ENCODE results near the gene HMCN2.

Gene HMCN2

GRCh38 chr9:130474106-130474505, 208.5 kb downstream of the HMCN2 start:
- H4K91ac ChIP-seq (ENCODE audit: low read depth, low read length, poor library complexity) = no peak overlapping the region
- no CpG with 5 or more reads among the region's 15 CpGs for WGBS, 2 donors (ENCODE audit: extremely low coverage in 2 of 2, insufficient read length in 2 of 2, insufficient replicate concordance in 1 of 2)

GRCh38 chr9:130476151-130476730, 210.7 kb downstream of the HMCN2 start:
- Histone ChIP-seq H4K91ac (ENCODE audit: low read depth, low read length, poor library complexity) (no peak overlapping the region), H3K4me1 (ENCODE audit: control insufficient read depth in 2 of 2, insufficient read depth in 1 of 2, low read depth in 1 of 2, low read length in 2 of 2) (peaks cover 29 to 45% of the 10 kb centered on the region in 2 donors)

More at GRCh38 chr9:130474106-130474505, 208.5 kb downstream of the HMCN2 start:
- Histone ChIP-seq H3K4me1 (ENCODE audit: control insufficient read depth in 2 of 2, insufficient read depth in 1 of 2, low read depth in 1 of 2, low read length in 2 of 2) (peaks cover 29 to 42% of the 10 kb centered on the region in 2 donors), H2BK120ac (ENCODE audit: low read depth, low read length) (no peak overlapping the region), H2AK5ac (ENCODE audit: low read depth, low read length) (peak overlapping the region; percentile 54), H3K4ac (ENCODE audit: low read length) (no peak overlapping the region), H3K14ac (ENCODE audit: low read length) (no peak overlapping the region), H2BK5ac (ENCODE audit: low read length) (no peak overlapping the region), H3K9ac (ENCODE audit: low read depth, low read length, poor library complexity) (no peak overlapping the region), H2BK12ac (ENCODE audit: low read length) (no peak overlapping the region), H3K36me3 (replicated peaks in 1 of 2; ENCODE audit: control insufficient read depth in 2 of 2, insufficient read depth in 2 of 2, low read length in 2 of 2) (no peaks in the 10 kb centered on the region), H3K27ac (replicated peaks; ENCODE audit: low read length) (no peak overlapping the region), H3K18ac (ENCODE audit: low read length) (peak overlapping the region; percentile 84), H2AFZ (ENCODE audit: low read length) (no peak overlapping the region), H3K4me2 (ENCODE audit: insufficient read depth, low read length, poor library complexity, severe bottlenecking) (no peak overlapping the region), H3K4me3 (ENCODE audit: low read length in 2 of 2) (no peak overlapping the region), H3K79me1 (ENCODE audit: low read depth, low read length) (no peaks in the 10 kb centered on the region), H3K23ac (ENCODE audit: low read depth, low read length, poor library complexity) (no peak overlapping the region), H4K8ac (ENCODE audit: low read depth, low read length) (no peak overlapping the region), H3K9me3 (replicated peaks in 1 of 2; ENCODE audit: control insufficient read depth in 2 of 2, insufficient read depth in 1 of 2, low read depth in 1 of 2, low read length in 2 of 2) (peaks cover 0 to 1% of the 10 kb centered on the region in 2 donors), H2BK15ac (ENCODE audit: low read length) (peak overlapping the region; percentile 13), H3K27me3 (ENCODE audit: control insufficient read depth in 3 of 3, insufficient read depth in 3 of 3, low read depth in 1 of 3, low read length in 3 of 3) (peaks cover 0 to 87% (median 0%) of the 10 kb centered on the region in 3 experiments)
- no peak for DNase-seq (ENCODE audit: low spot score)

GRCh38 chr9:130477564-130477963, 212.0 kb downstream of the HMCN2 start:
- no peak overlapping the region for H3K4me3 ChIP-seq (ENCODE audit: low read length in 2 of 2)
- WGBS, 2 donors (ENCODE audit: extremely low coverage in 2 of 2, insufficient read length in 2 of 2, insufficient replicate concordance in 1 of 2) = no CpG with 5 or more reads among the region's 12 CpGs
- H2AK5ac ChIP-seq (ENCODE audit: low read depth, low read length) = peak overlapping the region; percentile 99
- peaks cover 0 to 1% of the 10 kb centered on the region in 2 donors for H3K9me3 ChIP-seq (replicated peaks in 1 of 2; ENCODE audit: control insufficient read depth in 2 of 2, insufficient read depth in 1 of 2, low read depth in 1 of 2, low read length in 2 of 2)
- peak overlapping the region; percentile 58 for H2BK5ac ChIP-seq (ENCODE audit: low read length)
- H3K23ac ChIP-seq (ENCODE audit: low read depth, low read length, poor library complexity) = peak overlapping the region; percentile 20
- H3K4me1 ChIP-seq (ENCODE audit: control insufficient read depth in 2 of 2, insufficient read depth in 1 of 2, low read depth in 1 of 2, low read length in 2 of 2) = peaks cover 20 to 39% of the 10 kb centered on the region in 2 donors
- no peak overlapping the region for H3K4me2 ChIP-seq (ENCODE audit: insufficient read depth, low read length, poor library complexity, severe bottlenecking)
- no peak overlapping the region for H3K27ac ChIP-seq (replicated peaks; ENCODE audit: low read length)
- no peak overlapping the region for H2BK120ac ChIP-seq (ENCODE audit: low read depth, low read length)
- no peaks in the 10 kb centered on the region for H3K79me1 ChIP-seq (ENCODE audit: low read depth, low read length)
- peak overlapping the region; percentile 91 for H3K18ac ChIP-seq (ENCODE audit: low read length)
- peak overlapping the region; percentile 56 for H3K14ac ChIP-seq (ENCODE audit: low read length)
- DNase-seq (ENCODE audit: low spot score) = no peak
- no peak overlapping the region for H3K4ac ChIP-seq (ENCODE audit: low read length)
- H4K91ac ChIP-seq (ENCODE audit: low read depth, low read length, poor library complexity) = no peak overlapping the region
- H3K27me3 ChIP-seq (ENCODE audit: control insufficient read depth in 3 of 3, insufficient read depth in 3 of 3, low read depth in 1 of 3, low read length in 3 of 3) = peaks cover 0 to 93% (median 0%) of the 10 kb centered on the region in 3 experiments
- H3K36me3 ChIP-seq (replicated peaks in 1 of 2; ENCODE audit: control insufficient read depth in 2 of 2, insufficient read depth in 2 of 2, low read length in 2 of 2) = no peaks in the 10 kb centered on the region
- peak overlapping the region; percentile 96 for H2BK12ac ChIP-seq (ENCODE audit: low read length)
- H2AFZ ChIP-seq (ENCODE audit: low read length) = no peak overlapping the region
- peak overlapping the region; percentile 2 for H3K9ac ChIP-seq (ENCODE audit: low read depth, low read length, poor library complexity)
- H2BK15ac ChIP-seq (ENCODE audit: low read length) = peak overlapping the region; percentile 92
- H4K8ac ChIP-seq (ENCODE audit: low read depth, low read length) = no peak overlapping the region

More at GRCh38 chr9:130476151-130476730, 210.7 kb downstream of the HMCN2 start:
- no peak overlapping the region for H3K14ac ChIP-seq (ENCODE audit: low read length)
- no peaks in the 10 kb centered on the region for H3K79me1 ChIP-seq (ENCODE audit: low read depth, low read length)
- H3K27ac ChIP-seq (replicated peaks; ENCODE audit: low read length) = no peak overlapping the region
- H2BK12ac ChIP-seq (ENCODE audit: low read length) = peak overlapping the region; percentile 36
- H3K4me2 ChIP-seq (ENCODE audit: insufficient read depth, low read length, poor library complexity, severe bottlenecking) = no peak overlapping the region
- peak overlapping the region; percentile 76 for H3K18ac ChIP-seq (ENCODE audit: low read length)
- no peak overlapping the region for H3K4me3 ChIP-seq (ENCODE audit: low read length in 2 of 2)
- H3K4ac ChIP-seq (ENCODE audit: low read length) = no peak overlapping the region
- H3K27me3 ChIP-seq (ENCODE audit: control insufficient read depth in 3 of 3, insufficient read depth in 3 of 3, low read depth in 1 of 3, low read length in 3 of 3) = peaks cover 0 to 89% (median 0%) of the 10 kb centered on the region in 3 experiments
- peaks cover 0 to 1% of the 10 kb centered on the region in 2 donors for H3K9me3 ChIP-seq (replicated peaks in 1 of 2; ENCODE audit: control insufficient read depth in 2 of 2, insufficient read depth in 1 of 2, low read depth in 1 of 2, low read length in 2 of 2)
- H2AK5ac ChIP-seq (ENCODE audit: low read depth, low read length) = peak overlapping the region; percentile 3
- no peak overlapping the region for H2BK5ac ChIP-seq (ENCODE audit: low read length)
- no peak overlapping the region for H4K8ac ChIP-seq (ENCODE audit: low read depth, low read length)
- no peak overlapping the region for H3K23ac ChIP-seq (ENCODE audit: low read depth, low read length, poor library complexity)
- no peak overlapping the region for H3K9ac ChIP-seq (ENCODE audit: low read depth, low read length, poor library complexity)
- no peak overlapping the region for H2BK120ac ChIP-seq (ENCODE audit: low read depth, low read length)
- H2AFZ ChIP-seq (ENCODE audit: low read length) = no peak overlapping the region
- no peak overlapping the region for H2BK15ac ChIP-seq (ENCODE audit: low read length)
- DNase-seq (ENCODE audit: low spot score) = no peak
- no CpG with 5 or more reads among the region's 21 CpGs for WGBS, 2 donors (ENCODE audit: extremely low coverage in 2 of 2, insufficient read length in 2 of 2, insufficient replicate concordance in 1 of 2)
- no peaks in the 10 kb centered on the region for H3K36me3 ChIP-seq (replicated peaks in 1 of 2; ENCODE audit: control insufficient read depth in 2 of 2, insufficient read depth in 2 of 2, low read length in 2 of 2)

GRCh38 chr9:130478152-130478551, 212.6 kb downstream of the HMCN2 start:
- WGBS, 2 donors (ENCODE audit: extremely low coverage in 2 of 2, insufficient read length in 2 of 2, insufficient replicate concordance in 1 of 2) = no CpG with 5 or more reads among the region's 9 CpGs
- H3K18ac ChIP-seq (ENCODE audit: low read length) = peak overlapping the region; percentile 91
- DNase-seq (ENCODE audit: low spot score) = no peak
- peak overlapping the region; percentile 60 for H3K9ac ChIP-seq (ENCODE audit: low read depth, low read length, poor library complexity)
- H3K27me3 ChIP-seq (ENCODE audit: control insufficient read depth in 3 of 3, insufficient read depth in 3 of 3, low read depth in 1 of 3, low read length in 3 of 3) = peaks cover 0 to 95% (median 0%) of the 10 kb centered on the region in 3 experiments
- no peak overlapping the region for H4K8ac ChIP-seq (ENCODE audit: low read depth, low read length)
- no peak overlapping the region for H4K91ac ChIP-seq (ENCODE audit: low read depth, low read length, poor library complexity)
- peaks cover 0 to 1% of the 10 kb centered on the region in 2 donors for H3K9me3 ChIP-seq (replicated peaks in 1 of 2; ENCODE audit: control insufficient read depth in 2 of 2, insufficient read depth in 1 of 2, low read depth in 1 of 2, low read length in 2 of 2)
- peak overlapping the region; percentile 50 for H3K14ac ChIP-seq (ENCODE audit: low read length)
- H2BK15ac ChIP-seq (ENCODE audit: low read length) = peak overlapping the region; percentile 92
- no peaks in the 10 kb centered on the region for H3K79me1 ChIP-seq (ENCODE audit: low read depth, low read length)
- H3K4ac ChIP-seq (ENCODE audit: low read length) = no peak overlapping the region
- no peak overlapping the region for H3K23ac ChIP-seq (ENCODE audit: low read depth, low read length, poor library complexity)
- no peak overlapping the region for H2BK120ac ChIP-seq (ENCODE audit: low read depth, low read length)
- no peaks in the 10 kb centered on the region for H3K36me3 ChIP-seq (replicated peaks in 1 of 2; ENCODE audit: control insufficient read depth in 2 of 2, insufficient read depth in 2 of 2, low read length in 2 of 2)
- no peak overlapping the region for H3K4me3 ChIP-seq (ENCODE audit: low read length in 2 of 2)
- no peak overlapping the region for H3K27ac ChIP-seq (replicated peaks; ENCODE audit: low read length)
- peak overlapping the region; percentile 99 for H2AK5ac ChIP-seq (ENCODE audit: low read depth, low read length)
- no peak overlapping the region for H2AFZ ChIP-seq (ENCODE audit: low read length)
- peaks cover 19 to 33% of the 10 kb centered on the region in 2 donors for H3K4me1 ChIP-seq (ENCODE audit: control insufficient read depth in 2 of 2, insufficient read depth in 1 of 2, low read depth in 1 of 2, low read length in 2 of 2)
- H3K4me2 ChIP-seq (ENCODE audit: insufficient read depth, low read length, poor library complexity, severe bottlenecking) = no peak overlapping the region
- H2BK5ac ChIP-seq (ENCODE audit: low read length) = peak overlapping the region; percentile 58
- H2BK12ac ChIP-seq (ENCODE audit: low read length) = peak overlapping the region; percentile 96
